ENCODE results near the gene OPA3. TPM values are rescaled to one million over a fixed set of nuclear protein-coding genes. Genes with fewer than 3 reads are reported as not detected.
A peak's percentile ranks its signal among the peaks of the same experiment; 100 is the strongest.

OPA3 gene
- total and polyA plus RNA-seq, 2 experiments from 2014 or later = 11.5 to 14.5 TPM

GRCh38 chr19:45577111-45577905 lies 7.3 kb downstream of the OPA3 start:
- H3K4me2 ChIP-seq = peak overlapping the region; percentile 35
- Mint-ChIP-seq H3K36me3 (ENCODE audit: low read depth) (peaks cover 7% of the 10 kb centered on the region; the same call in 1 of the 3 replicates), H3K4me1 (peaks cover 23% of the 10 kb centered on the region), H3K27ac (peak overlapping the region; percentile 46; the same call in 1 of the 2 replicates), H3K4me3 (peak overlapping the region; percentile 4; the same call in 1 of the 3 replicates), H3K27me3 (ENCODE audit: insufficient read depth, low read depth, poor library complexity) (peaks cover 5% of the 10 kb centered on the region), H3K9me3 (no peaks in the 10 kb centered on the region)
- peaks cover 22% of the 10 kb centered on the region for H3K4me1 ChIP-seq (ENCODE audit: insufficient read depth)
- no peaks in the 10 kb centered on the region for H3K36me3 ChIP-seq (ENCODE audit: insufficient read depth)
- peak overlapping the region; percentile 0; the same call in 1 of the 2 replicates for H3K27ac ChIP-seq (ENCODE audit: low read depth)
- peaks cover 35% of the 10 kb centered on the region for H3K79me2 ChIP-seq (replicated peaks; ENCODE audit: insufficient read depth)
- no peaks in the 10 kb centered on the region for H3K9me2 ChIP-seq (ENCODE audit: insufficient read depth)
- H3F3A ChIP-seq (replicated peaks; ENCODE audit: low read depth) = 0 out of 2 replicates have a peak, but pooled peaks cover 2% of the 10 kb centered on the region
- H4K20me1 ChIP-seq (replicated peaks; ENCODE audit: insufficient read depth) = no peaks in the 10 kb centered on the region; the same call in 1 of the 2 replicates
- no peak overlapping the region for H3K4me3 ChIP-seq
- peak; percentile 54 for DNase-seq (ENCODE audit: low spot score)
- no peak for TF ChIP-seq NANOG (IDR thresholded peaks at IDR 0.05; ENCODE audit: borderline replicate concordance)
- TF ChIP-seq REST (IDR thresholded peaks at IDR 0.05; ENCODE audit: unreplicated experiment) = no peak
- no peak for TF ChIP-seq EZH2 (IDR thresholded peaks at IDR 0.05; ENCODE audit: low read depth, unreplicated experiment)
- no peak for TF ChIP-seq CREB1 (CRISPR knock-in tag; IDR thresholded peaks at IDR 0.05; ENCODE audit: low read depth)
- TF ChIP-seq CTCF (conservative IDR thresholded peaks at IDR 0.05; ENCODE audit: low read depth in 2 of 2) = no peak
- no peak for TF ChIP-seq POLR2AphosphoS5 (IDR thresholded peaks at IDR 0.05; ENCODE audit: low read depth)
- no peak for TF ChIP-seq JUNB (IDR thresholded peaks at IDR 0.05; ENCODE audit: unreplicated experiment)
- TF ChIP-seq EZH2phosphoT487 (IDR thresholded peaks at IDR 0.05; ENCODE audit: unreplicated experiment) = no peak
- no peak for TF ChIP-seq ETS1 (IDR thresholded peaks at IDR 0.05)
- TF ChIP-seq ZNF114 (CRISPR knock-in tag; IDR thresholded peaks at IDR 0.05) = no peak
- no peak for TF ChIP-seq STAT1 (IDR thresholded peaks at IDR 0.05; ENCODE audit: unreplicated experiment)
- no peak for TF ChIP-seq ZNF331 (CRISPR knock-in tag; IDR thresholded peaks at IDR 0.05; ENCODE audit: low read depth)
- no peak for TF ChIP-seq ZNF462 (CRISPR knock-in tag; IDR thresholded peaks at IDR 0.05)
- no peak overlapping the region for H2AFZ ChIP-seq
- no peaks in the 10 kb centered on the region for H3K27me3 ChIP-seq (ENCODE audit: insufficient read depth)
- peak; percentile 84 for ATAC-seq

Data from GM23338 (cell line).